Measurements from ENCODE around the gene SMIM27.
A peak's percentile ranks its signal among the peaks of the same experiment; 100 is the strongest.

Gene SMIM27

GRCh38 chr9:32570262-32570661, 18.1 kb downstream of the SMIM27 start:
- peaks cover 31% of the 10 kb centered on the region for H3K4me1 Mint-ChIP-seq

GRCh38 chr9:32571969-32572899, 20.1 kb downstream of the SMIM27 start:
- Mint-ChIP-seq H3K4me1 (peaks cover 27% of the 10 kb centered on the region), H3K9me3 (no peaks in the 10 kb centered on the region), H3K36me3 (ENCODE audit: insufficient read depth) (peaks cover 23% of the 10 kb centered on the region), H3K27me3 (no peaks in the 10 kb centered on the region), H3K4me3 (peak overlapping the region; percentile 100), H3K27ac (ENCODE audit: low read depth) (peak overlapping the region; percentile 99)
- peak; percentile 91 for ATAC-seq (replicated peaks; ENCODE audit: extremely low read depth, poor library complexity, severe bottlenecking)
- peak in 1 of 2 donors; percentile 66 for DNase-seq (ENCODE audit: low spot score in 2 of 2)

More at GRCh38 chr9:32570262-32570661, 18.1 kb downstream of the SMIM27 start:
- H3K27me3 Mint-ChIP-seq, result no peaks in the 10 kb centered on the region
- peak overlapping the region; percentile 41 for H3K27ac Mint-ChIP-seq (ENCODE audit: low read depth)
- peaks cover 30% of the 10 kb centered on the region for H3K36me3 Mint-ChIP-seq (ENCODE audit: insufficient read depth)
- H3K9me3 Mint-ChIP-seq, result no peaks in the 10 kb centered on the region
- no peak overlapping the region for H3K4me3 Mint-ChIP-seq
- DNase-seq (ENCODE audit: low spot score in 2 of 2) (no peak), ATAC-seq (replicated peaks; ENCODE audit: extremely low read depth, poor library complexity, severe bottlenecking) (no peak)

GRCh38 chr9:32572900-32573523, 20.9 kb downstream of the SMIM27 start, which contains the start of gene NDUFB6:
Gene NDUFB6, minus strand, starts transcription at chr9:32573159. Its CDS starts 99 bp downstream, at chr9:32573060.
- Mint-ChIP-seq H3K36me3 (ENCODE audit: insufficient read depth) (peaks cover 17% of the 10 kb centered on the region), H3K9me3 (no peaks in the 10 kb centered on the region), H3K4me1 (peaks cover 27% of the 10 kb centered on the region), H3K4me3 (peak within 1 kb of the TSS; percentile 100), H3K27ac (ENCODE audit: low read depth) (peak within 1 kb of the TSS; percentile 99), H3K27me3 (peaks cover 6% of the 10 kb centered on the region)
- DNase-seq (ENCODE audit: low spot score in 2 of 2) (peak; percentile 90 to 93), ATAC-seq (replicated peaks; ENCODE audit: extremely low read depth, poor library complexity, severe bottlenecking) (peak; percentile 85)

GRCh38 chr9:32573821-32574220, 21.7 kb downstream of the SMIM27 start:
- Mint-ChIP-seq H3K4me1 (peaks cover 27% of the 10 kb centered on the region), H3K36me3 (ENCODE audit: insufficient read depth) (peaks cover 14% of the 10 kb centered on the region), H3K4me3 (no peak overlapping the region), H3K27me3 (peaks cover 12% of the 10 kb centered on the region), H3K9me3 (no peaks in the 10 kb centered on the region), H3K27ac (ENCODE audit: low read depth) (no peak overlapping the region)
- no peak for ATAC-seq (replicated peaks; ENCODE audit: extremely low read depth, poor library complexity, severe bottlenecking)
- no peak for DNase-seq (ENCODE audit: low spot score in 2 of 2)

- ATAC-seq (replicated peaks; ENCODE audit: extremely low read depth, poor library complexity, severe bottlenecking), result no peak
- peaks cover 24% of the 10 kb centered on the region for H3K4me1 Mint-ChIP-seq
- no peak overlapping the region for H3K27ac Mint-ChIP-seq (ENCODE audit: low read depth)
- H3K36me3 Mint-ChIP-seq (ENCODE audit: insufficient read depth), result peaks cover 11% of the 10 kb centered on the region
- DNase-seq (ENCODE audit: low spot score in 2 of 2), result no peak
- H3K4me3 Mint-ChIP-seq, result no peak overlapping the region
- H3K9me3 Mint-ChIP-seq, result no peaks in the 10 kb centered on the region
- peaks cover 17% of the 10 kb centered on the region for H3K27me3 Mint-ChIP-seq
These were observed 22.7 kb downstream of the SMIM27 start for GRCh38 chr9:32574858-32575257.

- no peaks in the 10 kb centered on the region for H3K9me3 Mint-ChIP-seq
- peaks cover 12% of the 10 kb centered on the region for H3K4me1 Mint-ChIP-seq
- ATAC-seq (replicated peaks; ENCODE audit: extremely low read depth, poor library complexity, severe bottlenecking) (no peak), DNase-seq (ENCODE audit: low spot score in 2 of 2) (no peak)
- H3K27me3 Mint-ChIP-seq, result peaks cover 32% of the 10 kb centered on the region
- no peak overlapping the region for H3K4me3 Mint-ChIP-seq
- H3K27ac Mint-ChIP-seq (ENCODE audit: low read depth), result no peak overlapping the region
- peaks cover 10% of the 10 kb centered on the region for H3K36me3 Mint-ChIP-seq (ENCODE audit: insufficient read depth)
These were observed 25.2 kb downstream of the SMIM27 start for GRCh38 chr9:32577316-32577715.

GRCh38 chr9:32578976-32579375, 26.8 kb downstream of the SMIM27 start:
- DNase-seq (ENCODE audit: low spot score in 2 of 2) (no peak), ATAC-seq (replicated peaks; ENCODE audit: extremely low read depth, poor library complexity, severe bottlenecking) (no peak)
- Mint-ChIP-seq H3K9me3 (no peaks in the 10 kb centered on the region), H3K27me3 (peaks cover 32% of the 10 kb centered on the region), H3K4me1 (no peaks in the 10 kb centered on the region), H3K27ac (ENCODE audit: low read depth) (no peak overlapping the region), H3K4me3 (no peak overlapping the region), H3K36me3 (ENCODE audit: insufficient read depth) (no peaks in the 10 kb centered on the region)

- no peaks in the 10 kb centered on the region for H3K4me1 Mint-ChIP-seq
- no peak overlapping the region for H3K4me3 Mint-ChIP-seq
- H3K36me3 Mint-ChIP-seq (ENCODE audit: insufficient read depth), result no peaks in the 10 kb centered on the region
- ATAC-seq (replicated peaks; ENCODE audit: extremely low read depth, poor library complexity, severe bottlenecking) (peak; percentile 61), DNase-seq (ENCODE audit: low spot score in 2 of 2) (peak; percentile 63 to 78)
- no peaks in the 10 kb centered on the region for H3K9me3 Mint-ChIP-seq
- H3K27ac Mint-ChIP-seq (ENCODE audit: low read depth), result no peak overlapping the region
- H3K27me3 Mint-ChIP-seq, result peaks cover 38% of the 10 kb centered on the region
These were observed 27.7 kb downstream of the SMIM27 start for GRCh38 chr9:32579706-32580331.

- DNase-seq (ENCODE audit: low spot score in 2 of 2) (no peak), ATAC-seq (replicated peaks; ENCODE audit: extremely low read depth, poor library complexity, severe bottlenecking) (no peak)
- Mint-ChIP-seq H3K9me3 (no peaks in the 10 kb centered on the region), H3K4me3 (no peak overlapping the region), H3K4me1 (no peaks in the 10 kb centered on the region), H3K27ac (ENCODE audit: low read depth) (no peak overlapping the region), H3K36me3 (ENCODE audit: insufficient read depth) (no peaks in the 10 kb centered on the region), H3K27me3 (peaks cover 48% of the 10 kb centered on the region)
These were observed 28.6 kb downstream of the SMIM27 start for GRCh38 chr9:32580631-32581300.

GRCh38 chr9:32581512-32582143, 29.5 kb downstream of the SMIM27 start:
- Mint-ChIP-seq H3K27ac (ENCODE audit: low read depth) (no peak overlapping the region), H3K27me3 (peaks cover 57% of the 10 kb centered on the region)
- no peak for DNase-seq (ENCODE audit: low spot score in 2 of 2)

GRCh38 chr9:32584784-32585183, 32.7 kb downstream of the SMIM27 start:
- DNase-seq (ENCODE audit: low spot score in 2 of 2) (no peak), ATAC-seq (replicated peaks; ENCODE audit: extremely low read depth, poor library complexity, severe bottlenecking) (no peak)
- peaks cover 59% of the 10 kb centered on the region for H3K27me3 Mint-ChIP-seq
- no peaks in the 10 kb centered on the region for H3K4me1 Mint-ChIP-seq
- no peak overlapping the region for H3K4me3 Mint-ChIP-seq
- H3K36me3 Mint-ChIP-seq (ENCODE audit: insufficient read depth), result no peaks in the 10 kb centered on the region
- H3K27ac Mint-ChIP-seq (ENCODE audit: low read depth), result no peak overlapping the region
- H3K9me3 Mint-ChIP-seq, result no peaks in the 10 kb centered on the region

More at GRCh38 chr9:32581512-32582143, 29.5 kb downstream of the SMIM27 start:
- H3K9me3 Mint-ChIP-seq, result no peaks in the 10 kb centered on the region
- ATAC-seq (replicated peaks; ENCODE audit: extremely low read depth, poor library complexity, severe bottlenecking), result peak; percentile 61
- no peak overlapping the region for H3K4me3 Mint-ChIP-seq
- H3K36me3 Mint-ChIP-seq (ENCODE audit: insufficient read depth), result no peaks in the 10 kb centered on the region
- no peaks in the 10 kb centered on the region for H3K4me1 Mint-ChIP-seq

- Mint-ChIP-seq H3K36me3 (ENCODE audit: insufficient read depth) (no peaks in the 10 kb centered on the region), H3K27me3 (peaks cover 68% of the 10 kb centered on the region), H3K4me1 (no peaks in the 10 kb centered on the region), H3K27ac (ENCODE audit: low read depth) (no peak overlapping the region), H3K9me3 (no peaks in the 10 kb centered on the region), H3K4me3 (no peak overlapping the region)
- DNase-seq (ENCODE audit: low spot score in 2 of 2) (no peak), ATAC-seq (replicated peaks; ENCODE audit: extremely low read depth, poor library complexity, severe bottlenecking) (no peak)
These were observed 35.8 kb downstream of the SMIM27 start for GRCh38 chr9:32587901-32588300.
